Stimulated activated CD8-positive, alpha-beta memory T cell treated with anti-CD3 and anti-CD28 coated beads, Interleukin-4, amount 100 ng/mL, for 1 hour (primary cell): Measurements from ENCODE around the gene TTC13.

ENCODE experiments used
- DNase-seq, 2 donors: peaks; one replicate each; pipeline ENCODE4 v3.0.0-alpha.2; 2020; ENCODE audit warnings: low read depth in 2 of 2, low spot score in 1 of 2

TTC13 gene

GRCh38 chr1:230857822-230858221 is 120.8 kb downstream of the TTC13 start:
- no peak for DNase-seq

DNA sequence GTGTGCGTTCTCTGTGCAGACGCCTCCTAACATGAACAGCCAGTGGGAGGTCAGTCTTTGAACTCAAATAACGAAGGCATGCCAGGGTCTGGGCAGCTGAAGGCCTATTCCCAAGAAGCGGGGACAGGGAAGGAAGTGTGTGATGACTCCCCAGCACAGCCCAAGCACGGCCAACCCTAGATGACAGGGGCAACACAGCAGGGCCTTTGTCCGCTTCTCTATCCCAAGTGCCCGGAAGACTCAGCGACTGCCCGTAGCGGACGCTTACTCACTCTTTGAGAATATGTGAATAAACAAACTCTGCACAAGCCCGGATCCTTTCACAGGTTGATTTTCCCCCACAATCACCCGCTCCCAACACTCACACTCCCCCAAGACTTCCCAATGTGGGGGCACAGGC is 121.6 kb downstream of the TTC13 start:
- no peak for DNase-seq
